HCT116 (cell line): ENCODE measurements around the gene CEP120. TPM values are rescaled to one million over a fixed set of nuclear protein-coding genes. Genes with fewer than 3 reads are reported as not detected.

Source experiments
- ATAC-seq: fragments of 200-7000 bp; cut with Tn5 transposase; 2 replicates; pipeline ENCODE4 v1.9.1; 2020; ENCODE audit warnings: mild to moderate bottlenecking, moderate library complexity
- BruUV-seq: library from RNA; stranded (reverse); fragments of 400-500 nt; replicated peaks from 2 replicates; lab custom pipeline; 2021; lab: Mats Ljungman, UMichigan
- CTCF ChIA-PET: fragments of 300-600 bp; sonication (Branson Sonifier 250); formaldehyde crosslinking; loops from one replicate; lab custom pipeline; 2021; ENCODE audit warnings: antibody characterized with exemption; lab: Charles Lee
- POLR2A ChIA-PET: fragments of 300-600, 350-600 bp; sonication (Branson Sonifier 250); formaldehyde crosslinking; loops from one replicate; lab custom pipeline; 2021; ENCODE audit warnings: antibody characterized with exemption; lab: Charles Lee
- RAD21 ChIA-PET, 2 experiments: fragments of 300-600 bp; sonication (Branson Sonifier 250); formaldehyde crosslinking; loops; one replicate each; lab custom pipeline; 2023; ENCODE audit warnings: low total read pairs in 2 of 2; ENCODE audit not compliant: uncharacterized antibody in 2 of 2, unreplicated experiment in 2 of 2, low non-redundant PET in 1 of 2; lab: Charles Lee
- DNase-seq: peaks from one replicate; pipeline ENCODE4 v3.0.0-alpha.2; 2010; ENCODE audit warnings: low read depth, low spot score
- H2AFZ ChIP-seq: fragments of 200-600 bp; shearing (Covaris generic), sonication (generic); 2 replicates; pipeline ENCODE4 v1.6.1; 2017; ENCODE audit warnings: low read depth, mixed run types, mixed read lengths, antibody characterized with exemption, low read length; ENCODE audit not compliant: poor library complexity, severe bottlenecking
- H3K27ac ChIP-seq: 2 replicates; pipeline ENCODE4 v1.5.1; 2012; ENCODE audit warnings: low read depth, low read length
- H3K27me3 ChIP-seq: fragments of 200-600 bp; sonication (generic); 2 replicates; pipeline ENCODE4 v1.6.1; 2016; ENCODE audit warnings: mixed run types, low read length, mixed read lengths; ENCODE audit not compliant: insufficient read depth
- H3K36me3 ChIP-seq, 2 experiments: fragments of 200-500 bp in 1 of 2; fragments of 200-600 bp in 1 of 2; sonication (Bioruptor generic) in 1 of 2; sonication (generic) in 1 of 2; 2 replicates each; pipeline versions ENCODE4 v1.5.1 to v1.6.1; 2014 to 2016; ENCODE audit warnings: low read length in 2 of 2, inconsistent platforms in 1 of 2, mixed read lengths in 1 of 2, mixed run types in 1 of 2; ENCODE audit not compliant: insufficient read depth in 2 of 2, control insufficient read depth in 1 of 2
- H3K4me1 ChIP-seq, 2 experiments: fragments of 200-600 bp in 1 of 2; sonication (generic) in 1 of 2; 2 replicates each; pipeline versions ENCODE4 v1.5.1 to v1.6.1; 2012 to 2017; ENCODE audit warnings: low read length in 2 of 2, inconsistent platforms in 1 of 2, mild to moderate bottlenecking in 1 of 2, mixed read lengths in 1 of 2, mixed run types in 1 of 2, moderate library complexity in 1 of 2; ENCODE audit not compliant: insufficient read depth in 2 of 2, control insufficient read depth in 1 of 2
- H3K4me2 ChIP-seq: fragments of 200-600 bp; sonication (generic); 2 replicates; pipeline ENCODE4 v1.6.1; 2017; ENCODE audit warnings: mixed run types, low read length, mixed read lengths
- H3K4me3 ChIP-seq, 2 experiments: fragments of 200-600 bp in 1 of 2; sonication (generic) in 1 of 2; replicated peaks in 1 of 2; 2 replicates each; pipeline ENCODE4 v1.5.1; 2011 to 2016; ENCODE audit warnings: low read length in 2 of 2, control low read depth in 1 of 2, low read depth in 1 of 2, mild to moderate bottlenecking in 1 of 2, mixed read lengths in 1 of 2, mixed run types in 1 of 2
- H3K79me2 ChIP-seq: fragments of 200-600 bp; sonication (generic); 2 replicates; pipeline ENCODE4 v1.6.1; 2017; ENCODE audit warnings: mild to moderate bottlenecking, mixed run types, low read length, moderate library complexity, mixed read lengths; ENCODE audit not compliant: insufficient read depth
- H3K9ac ChIP-seq: fragments of 200-600 bp; sonication (generic); 2 replicates; pipeline ENCODE4 v1.6.1; 2016; ENCODE audit warnings: low read length, mixed read lengths
- H3K9me2 ChIP-seq: fragments of 200-600 bp; sonication (generic), shearing (Covaris generic); 2 replicates; pipeline ENCODE4 v1.6.1; 2017; ENCODE audit warnings: mixed run types, mild to moderate bottlenecking, moderate library complexity; ENCODE audit not compliant: insufficient read depth
- H3K9me3 ChIP-seq, 2 experiments: fragments of 200-500 bp in 1 of 2; fragments of 200-600 bp in 1 of 2; sonication (Bioruptor generic) in 1 of 2; sonication (generic) in 1 of 2; 2 replicates each; pipeline ENCODE4 v1.6.1; 2014 to 2017; ENCODE audit warnings: low read length in 2 of 2, mixed read lengths in 2 of 2, inconsistent platforms in 1 of 2, low read depth in 1 of 2, mild to moderate bottlenecking in 1 of 2, mixed run types in 1 of 2, moderate library complexity in 1 of 2; ENCODE audit not compliant: control insufficient read depth in 1 of 2, insufficient read depth in 1 of 2
- H4K20me1 ChIP-seq: fragments of 200-600 bp; sonication (generic), shearing (Covaris generic); 2 replicates; pipeline ENCODE4 v1.6.1; 2017; ENCODE audit warnings: mixed run types, mild to moderate bottlenecking, moderate library complexity; ENCODE audit not compliant: insufficient read depth
- ATF3 ChIP-seq: IDR thresholded peaks from 2 replicates; pipeline ENCODE4 v1.6.1; 2012
- CBX3 ChIP-seq: IDR thresholded peaks from 2 replicates; pipeline ENCODE4 v1.6.1; 2012; ENCODE audit warnings: low read depth
- CEBPB ChIP-seq: IDR thresholded peaks from 2 replicates; pipeline ENCODE4 v1.6.1; 2012; ENCODE audit warnings: low read depth
- EGR1 ChIP-seq: IDR thresholded peaks from 2 replicates; pipeline ENCODE4 v1.6.1; 2012; ENCODE audit warnings: low read depth
- ELF1 ChIP-seq: IDR thresholded peaks from 2 replicates; pipeline ENCODE4 v1.6.1; 2012; ENCODE audit warnings: low read depth, borderline replicate concordance
- EZH2 ChIP-seq: fragments of 200-600 bp; sonication (generic); IDR thresholded peaks from 2 replicates; pipeline ENCODE4 v1.6.1; 2017; ENCODE audit warnings: antibody characterized with exemption, mixed run types
- EZH2phosphoT487 ChIP-seq: fragments of 200-600 bp; IDR thresholded peaks from 2 replicates; pipeline ENCODE4 v1.6.1; 2018; ENCODE audit warnings: antibody characterized with exemption, borderline replicate concordance
- JUND ChIP-seq: IDR thresholded peaks from 2 replicates; pipeline ENCODE4 v1.6.1; 2012
- POLR2A ChIP-seq: IDR thresholded peaks from 2 replicates; pipeline ENCODE4 v1.7.0; 2011; ENCODE audit warnings: borderline replicate concordance; ENCODE audit not compliant: insufficient read depth, insufficient read length; ENCODE audit errors: extremely low read depth
- POLR2AphosphoS5 ChIP-seq: IDR thresholded peaks from 2 replicates; pipeline ENCODE4 v1.6.1; 2011; ENCODE audit warnings: mild to moderate bottlenecking, low read depth, low read length, moderate library complexity
- RAD21 ChIP-seq: IDR thresholded peaks from 2 replicates; pipeline ENCODE4 v1.6.1; 2012; ENCODE audit warnings: low read depth, mild to moderate bottlenecking
- REST ChIP-seq: IDR thresholded peaks from 2 replicates; pipeline ENCODE4 v1.6.1; 2012; ENCODE audit warnings: low read depth
- SP1 ChIP-seq: IDR thresholded peaks from 2 replicates; pipeline ENCODE4 v1.6.1; 2012; ENCODE audit warnings: low read depth
- YY1 ChIP-seq: IDR thresholded peaks from 2 replicates; pipeline ENCODE4 v1.6.1; 2011; ENCODE audit warnings: low read length, low read depth, moderate library complexity, mild to moderate bottlenecking; ENCODE audit not compliant: insufficient replicate concordance; ENCODE audit errors: extremely low read depth
- intact Hi-C: fragments of 100-400 bp; cut with micrococcal nuclease; formaldehyde crosslinking; loops from 2 replicates; pipeline ENCODE4 v1.10.0; 2022
- total RNA-seq: library from RNA; stranded (reverse); gene quantifications from one replicate; pipeline ENCODE4 v1.2.1, GENCODE V29; 2021; ENCODE audit not compliant: unreplicated experiment
- TF ChIP-seq, protein P1 (sequence below): IDR thresholded peaks from 2 replicates; pipeline ENCODE4 v1.6.1; 2012

The CEP120 gene
- total RNA-seq, 1 experiment from 2014 or later = 30.2 TPM

DNA sequence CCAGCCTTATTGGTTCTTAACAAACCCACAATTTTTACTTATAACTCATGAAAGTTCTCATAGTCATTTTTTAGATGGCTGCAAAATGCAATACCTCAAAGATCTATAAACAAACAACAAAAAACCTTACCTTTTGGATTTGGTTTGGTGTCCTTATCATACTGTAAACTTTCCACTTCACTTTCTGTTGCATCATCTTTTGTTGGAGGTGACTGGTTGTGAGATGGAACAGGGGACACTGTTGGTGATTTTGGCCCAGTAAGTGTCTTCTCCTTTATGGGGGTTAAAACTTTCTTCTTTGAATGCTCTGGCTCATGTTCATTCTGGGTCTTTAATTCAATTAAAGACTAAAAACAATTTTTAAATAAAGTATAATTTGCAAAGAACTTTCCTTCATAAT lies 33.4 kb downstream of the CEP120 start (continued):
- TF ChIP-seq YY1 = no peak
- TF ChIP-seq POLR2A = no peak
- no peak for TF ChIP-seq EZH2phosphoT487
- TF ChIP-seq POLR2AphosphoS5 = no peak

DNA sequence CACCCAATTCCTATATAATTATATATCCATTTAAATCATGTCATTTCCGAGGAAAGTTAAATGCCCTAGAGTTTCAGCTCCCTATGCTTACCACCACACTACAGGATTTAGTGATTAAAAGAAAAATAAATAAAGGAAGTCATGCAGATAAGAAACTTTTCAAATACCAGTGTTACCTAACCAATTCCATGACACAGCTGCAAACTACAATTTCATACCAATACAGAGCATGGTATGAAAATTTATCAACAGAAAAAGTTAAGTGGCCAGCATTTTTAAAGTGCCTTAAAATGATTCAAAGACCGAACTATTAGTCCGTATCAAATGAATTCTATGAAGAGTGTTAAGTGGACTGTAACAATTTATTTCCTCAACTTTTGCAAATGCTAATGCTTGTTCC lies 35.9 kb downstream of the CEP120 start:
- Histone ChIP-seq H3K36me3 (peaks cover 5 to 11% of the 10 kb centered on the region in 2 experiments; a peak in 2 of 4 replicates), H3K27ac (no peak overlapping the region), H4K20me1 (no peaks in the 10 kb centered on the region), H3K4me2 (no peak overlapping the region), H3K9me2 (no peaks in the 10 kb centered on the region), H3K27me3 (no peaks in the 10 kb centered on the region), H3K4me1 (no peaks in the 10 kb centered on the region)
- RAD21 ChIA-PET = no interaction called here
- DNase-seq = no peak
- ATAC-seq = no peak
- POLR2A ChIA-PET = no interaction called here
- intact Hi-C loops = no loop called here
- no TSS peak for BruUV-seq
- TF ChIP-seq REST (no peak), SP1 (no peak), RAD21 (no peak), YY1 (no peak), EGR1 (no peak), ELF1 (no peak), CBX3 (no peak), EZH2 (no peak), POLR2AphosphoS5 (no peak), ATF3 (no peak), JUND (no peak), CEBPB (no peak)
- TF ChIP-seq, protein P1, sequence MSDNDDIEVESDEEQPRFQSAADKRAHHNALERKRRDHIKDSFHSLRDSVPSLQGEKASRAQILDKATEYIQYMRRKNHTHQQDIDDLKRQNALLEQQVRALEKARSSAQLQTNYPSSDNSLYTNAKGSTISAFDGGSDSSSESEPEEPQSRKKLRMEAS = no peak
- TF ChIP-seq, all 23 proteins: peak for 0
- no peak overlapping the region for H3K9ac ChIP-seq
- H3K9me3 ChIP-seq = no peaks in the 10 kb centered on the region
- H3K79me2 ChIP-seq = no peaks in the 10 kb centered on the region
- no peak overlapping the region for H2AFZ ChIP-seq
- CTCF ChIA-PET = no interaction called here
- no peak overlapping the region for H3K4me3 ChIP-seq
